ENCODE measurements around the gene TPRG1.
A peak's percentile ranks its signal among the peaks of the same experiment; 100 is the strongest.

Gene TPRG1

GRCh38 chr3:189355481-189356201, 183.9 kb downstream of the TPRG1 start:
- DNase-seq (ENCODE audit: low read depth in 2 of 2): peak in 1 of 2 donors; percentile 15

- DNase-seq (ENCODE audit: low read depth in 2 of 2): no peak
Observed at GRCh38 chr3:189360291-189360690, 188.5 kb downstream of the TPRG1 start.

GRCh38 chr3:189361103-189361835, 189.5 kb downstream of the TPRG1 start:
- no peak for DNase-seq (ENCODE audit: low read depth in 2 of 2)

GRCh38 chr3:189363590-189364255, 192.0 kb downstream of the TPRG1 start:
- DNase-seq (ENCODE audit: low read depth in 2 of 2): no peak

- DNase-seq (ENCODE audit: low read depth in 2 of 2): no peak
Observed at GRCh38 chr3:189365609-189366564, 194.1 kb downstream of the TPRG1 start.

- DNase-seq (ENCODE audit: low read depth in 2 of 2): no peak
Observed at GRCh38 chr3:189368384-189368783, 196.6 kb downstream of the TPRG1 start.

GRCh38 chr3:189369636-189370035, 197.9 kb downstream of the TPRG1 start:
- DNase-seq (ENCODE audit: low read depth in 2 of 2): no peak

- no peak for DNase-seq (ENCODE audit: low read depth in 2 of 2)
Observed at GRCh38 chr3:189372243-189372642, 200.5 kb downstream of the TPRG1 start.
